HL-60 (cell line): Measurements from ENCODE around the gene PRR18.

Source experiments
- CTCF ChIP-seq: IDR thresholded peaks from one replicate; pipeline ENCODE4 v1.5.1; 2011; ENCODE audit warnings: low read length, control low read depth, inconsistent platforms; ENCODE audit not compliant: insufficient read depth
- POLR2AphosphoS5 ChIP-seq: IDR thresholded peaks from 2 replicates; pipeline ENCODE4 v1.6.1; 2012; ENCODE audit warnings: low read depth
- REST ChIP-seq: IDR thresholded peaks from 2 replicates; pipeline ENCODE4 v1.6.1; 2012; ENCODE audit warnings: low read depth; ENCODE audit not compliant: insufficient replicate concordance

GRCh38 chr6:166333172-166333995, 25.2 kb upstream of the PRR18 start:
- no peak for TF ChIP-seq CTCF
- TF ChIP-seq REST: no peak
- no peak; the same call in 1 of the 2 replicates for TF ChIP-seq POLR2AphosphoS5
